HG02970 (cell line): ENCODE results near the gene ATR.
A peak's percentile ranks its signal among the peaks of the same experiment; 100 is the strongest.
"Not testable (repeated sequence)": the region's sequence is repeated elsewhere in the genome, so short reads cannot be mapped to it uniquely, and the experiment has no call there.

Experiments
- ATAC-seq: cut with Tn5 transposase; IDR thresholded peaks from one replicate; pipeline ENCODE4 v1.9.1; 2021; ENCODE audit warnings: mild to moderate bottlenecking, moderate library complexity, moderate number of reproducible peaks; ENCODE audit not compliant: unreplicated experiment, low FRiP score

ATR gene

GRCh38 chr3:142459929-142460328 lies 118.6 kb downstream of the ATR start:
- no peak for ATAC-seq

- no peak for ATAC-seq
These were observed 119.4 kb downstream of the ATR start for GRCh38 chr3:142459096-142459495.

- no peak for ATAC-seq
These were observed 127.7 kb downstream of the ATR start for GRCh38 chr3:142450881-142451280.

- no peak for ATAC-seq
These were observed 128.3 kb downstream of the ATR start for GRCh38 chr3:142450189-142450588.

- ATAC-seq, result peak; percentile 92
These were observed 130.4 kb downstream of the ATR start, which contains the start of gene XRN1 for GRCh38 chr3:142447852-142448823. Gene XRN1, minus strand, starts transcription at chr3:142448037. Its CDS starts 93 bp downstream, at chr3:142447944.

GRCh38 chr3:142447301-142447851 lies 131.2 kb downstream of the ATR start:
- ATAC-seq, result peak; percentile 22

GRCh38 chr3:142445816-142446254 lies 132.7 kb downstream of the ATR start:
- ATAC-seq, result no peak

- no peak for ATAC-seq
These were observed 134.2 kb downstream of the ATR start for GRCh38 chr3:142444343-142444742.

- not testable (repeated sequence) for ATAC-seq
These were observed 135.5 kb downstream of the ATR start for GRCh38 chr3:142443060-142443459.

- not testable (repeated sequence) for ATAC-seq
These were observed 138.9 kb downstream of the ATR start for GRCh38 chr3:142439499-142440220.

GRCh38 chr3:142438096-142438495 lies 140.4 kb downstream of the ATR start:
- ATAC-seq, result not testable (repeated sequence)

GRCh38 chr3:142436951-142437585 lies 141.5 kb downstream of the ATR start:
- no peak for ATAC-seq

- ATAC-seq, result no peak
These were observed 144.0 kb downstream of the ATR start for GRCh38 chr3:142434503-142434902.

- no peak for ATAC-seq
These were observed 145.4 kb downstream of the ATR start for GRCh38 chr3:142433110-142433509.

- ATAC-seq, result no peak
These were observed 149.0 kb downstream of the ATR start for GRCh38 chr3:142429582-142429981.

- no peak for ATAC-seq
These were observed 153.8 kb downstream of the ATR start for GRCh38 chr3:142424754-142425153.

GRCh38 chr3:142418926-142419592 lies 159.5 kb downstream of the ATR start:
- no peak for ATAC-seq

GRCh38 chr3:142417302-142417701 lies 161.2 kb downstream of the ATR start:
- ATAC-seq, result no peak

GRCh38 chr3:142400537-142400936 lies 178.0 kb downstream of the ATR start:
- ATAC-seq, result not testable (repeated sequence)
